ENCODE results near the gene PGPEP1.
"Not testable (repeated sequence)": the region's sequence is repeated elsewhere in the genome, so short reads cannot be mapped to it uniquely, and the experiment has no call there.

PGPEP1 gene

DNA sequence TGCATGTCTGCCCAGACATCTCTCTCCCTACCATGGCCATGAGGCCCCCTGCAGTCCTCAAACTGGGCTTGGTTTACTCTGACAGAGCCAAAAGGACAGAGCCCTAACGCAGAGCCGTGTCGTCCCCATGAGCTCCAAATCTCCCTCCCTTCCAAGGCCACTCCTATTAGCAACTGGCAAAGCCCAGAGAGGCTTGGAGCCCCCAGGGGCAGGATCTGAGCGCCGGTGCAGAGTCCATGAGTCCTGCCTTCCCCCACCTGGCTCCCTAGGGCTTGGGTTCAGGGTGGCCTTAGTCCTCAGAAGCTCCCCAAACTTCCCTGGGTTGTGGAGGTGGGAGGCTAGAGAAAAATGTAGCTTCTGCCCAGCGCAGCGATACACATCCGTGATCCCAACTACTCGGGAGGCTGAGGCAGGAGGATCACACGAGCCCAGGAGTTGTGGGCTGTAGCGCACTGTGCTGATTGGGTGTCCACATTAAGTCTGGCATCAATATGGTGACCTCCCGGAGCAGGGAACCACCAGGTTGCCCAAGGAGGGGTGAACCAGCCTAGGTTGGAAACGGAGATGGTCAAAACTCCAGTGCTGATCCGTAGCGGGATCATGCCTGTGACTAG lies 7.4 kb upstream of the PGPEP1 start:
- no peak for DNase-seq (ENCODE audit: low read depth in 2 of 2)

GRCh38 chr19:18333680-18334079 lies 6.7 kb upstream of the PGPEP1 start:
- no peak for DNase-seq (ENCODE audit: low read depth in 2 of 2)

DNA sequence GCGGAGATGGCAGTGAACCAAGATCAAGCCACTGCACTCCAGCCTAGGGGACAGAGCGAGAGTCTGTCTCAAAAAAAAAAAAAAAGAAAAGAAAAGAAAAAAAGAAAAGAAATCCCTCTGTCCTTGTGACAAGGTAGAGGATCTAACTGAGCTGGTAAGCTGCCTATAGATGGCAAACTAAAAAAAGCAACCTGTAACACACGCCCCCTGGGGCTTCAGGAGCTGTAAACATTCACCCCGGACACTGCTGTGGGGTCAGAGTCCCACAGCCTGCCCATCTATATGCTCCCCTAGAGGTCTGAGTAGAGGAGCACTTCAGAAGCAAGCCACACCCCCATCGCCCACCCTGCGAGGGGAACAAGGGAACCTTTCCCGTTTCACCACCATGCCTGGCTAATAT lies 4.3 kb upstream of the PGPEP1 start:
- DNase-seq (ENCODE audit: low read depth in 2 of 2), result no peak

DNA sequence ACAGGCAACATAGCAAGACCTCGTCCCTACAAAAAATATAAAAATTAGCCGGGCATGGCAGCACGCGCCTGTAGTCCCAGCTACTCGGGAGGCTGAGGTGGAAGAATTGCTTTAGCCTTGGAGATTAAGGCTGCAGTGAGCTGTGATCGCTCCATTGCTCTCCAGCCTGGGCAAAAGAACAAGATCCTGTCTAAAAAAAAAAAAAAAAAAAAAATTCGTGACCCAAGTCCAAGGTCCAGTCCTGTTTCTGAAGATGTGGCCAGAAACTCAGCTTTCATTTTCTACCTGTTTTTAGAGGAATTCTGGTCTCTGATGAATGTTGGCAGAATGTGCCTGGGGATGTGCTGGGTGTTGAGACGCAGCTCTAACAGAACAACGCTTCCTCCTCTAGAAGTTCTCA lies 1.9 kb upstream of the PGPEP1 start:
- DNase-seq (ENCODE audit: low read depth in 2 of 2), result no peak

DNA sequence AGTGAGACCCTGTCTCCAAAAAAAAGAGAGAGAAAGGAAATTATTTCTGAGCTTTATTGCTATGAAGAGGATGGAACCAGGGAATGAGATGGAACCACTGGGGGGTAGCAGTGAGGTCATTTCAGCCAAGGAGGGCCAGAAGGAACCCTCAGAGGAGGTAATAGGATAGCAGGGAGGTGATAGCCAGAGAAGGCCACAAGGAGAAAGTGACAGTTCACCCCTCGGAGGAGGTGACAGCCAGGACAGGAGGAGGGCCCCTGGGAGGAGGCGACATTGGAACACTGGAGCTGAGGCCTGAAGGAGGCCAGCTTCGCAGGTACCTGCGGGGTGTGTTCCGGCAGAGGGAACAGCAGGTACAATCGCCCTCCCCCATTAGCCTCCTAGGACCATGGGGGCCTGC lies 675 bp upstream of the PGPEP1 start:
- DNase-seq (ENCODE audit: low read depth in 2 of 2), result no peak

GRCh38 chr19:18340990-18341868 lies 831 bp downstream of the PGPEP1 start:
- DNase-seq (ENCODE audit: low read depth in 2 of 2), result peak; percentile 49 to 53

DNA sequence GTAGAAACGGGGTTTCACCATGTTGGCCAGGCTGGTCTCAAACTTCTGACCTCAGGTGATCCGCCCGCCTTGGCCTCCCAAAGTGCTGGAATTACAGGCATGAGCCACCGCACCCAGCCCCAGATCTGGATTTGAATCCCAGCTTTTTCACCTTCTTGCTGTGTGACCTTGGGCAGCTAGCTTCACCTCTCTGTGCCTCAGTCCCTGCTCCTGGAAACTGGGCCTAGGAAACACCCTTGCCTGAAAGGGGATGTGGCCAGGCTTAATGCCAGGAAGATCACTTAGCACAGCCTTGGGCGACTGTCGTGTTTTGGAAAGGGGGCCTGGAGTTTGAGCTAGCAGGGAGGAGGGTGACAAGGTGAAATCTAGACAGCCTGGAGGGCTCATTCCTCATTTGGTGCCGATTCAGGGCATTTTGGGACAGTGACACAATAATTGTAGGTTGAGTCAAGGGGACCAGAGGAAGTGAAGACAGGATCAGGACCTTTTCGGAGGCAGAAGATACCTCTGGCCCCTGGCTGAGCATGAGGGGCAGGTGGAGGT lies 1.8 kb downstream of the PGPEP1 start:
- no peak for DNase-seq (ENCODE audit: low read depth in 2 of 2)

- no peak for DNase-seq (ENCODE audit: low read depth in 2 of 2)
Measured at GRCh38 chr19:18344582-18344950, 4.2 kb downstream of the PGPEP1 start.

DNA sequence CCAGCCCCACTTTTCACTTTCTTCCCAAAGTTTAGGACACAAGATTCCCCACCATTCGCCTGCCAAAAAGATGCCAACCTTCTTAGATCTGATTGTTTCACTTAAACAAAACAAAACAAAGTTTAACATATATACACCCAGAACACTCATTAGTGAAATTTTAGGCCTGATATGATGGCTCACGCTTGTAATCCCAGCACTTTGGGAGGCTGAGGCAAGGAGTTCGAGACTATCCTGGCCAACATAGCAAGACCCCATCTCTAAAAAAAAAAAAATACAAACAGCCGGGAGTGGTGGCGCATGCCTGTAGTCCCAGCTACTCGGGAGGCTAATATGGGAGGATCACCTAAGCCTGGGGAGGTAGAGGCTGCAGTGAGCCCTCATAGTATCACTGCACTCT lies 4.9 kb downstream of the PGPEP1 start:
- DNase-seq (ENCODE audit: low read depth in 2 of 2), result no peak

- no peak for DNase-seq (ENCODE audit: low read depth in 2 of 2)
Measured at GRCh38 chr19:18346091-18346490, 5.7 kb downstream of the PGPEP1 start.

GRCh38 chr19:18348171-18348570 lies 7.8 kb downstream of the PGPEP1 start:
- no peak for DNase-seq (ENCODE audit: low read depth in 2 of 2)

DNA sequence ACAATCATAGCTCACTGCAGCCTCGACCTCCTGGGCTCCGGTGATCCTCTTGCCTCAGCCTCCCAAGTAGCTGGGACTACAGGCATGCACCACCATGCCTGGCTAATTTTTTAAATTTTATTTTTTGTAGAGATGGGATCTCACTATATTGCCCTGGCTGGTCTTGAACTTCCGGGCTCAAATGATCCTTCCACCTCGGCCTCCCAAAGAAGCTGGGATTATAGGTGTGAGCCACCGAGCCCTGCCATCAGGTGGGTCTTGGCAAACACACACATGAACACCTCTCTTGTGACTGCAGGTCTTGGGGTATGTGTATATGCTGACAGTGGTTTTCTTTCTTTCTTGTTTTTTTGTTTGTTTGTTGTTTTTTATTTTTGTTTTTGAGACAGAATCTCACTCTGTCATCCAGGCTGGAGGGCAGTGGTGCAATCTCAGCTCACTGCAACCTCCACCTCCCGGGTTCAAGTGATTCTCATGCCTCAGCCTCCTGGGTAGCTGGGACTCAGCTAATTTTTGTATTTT lies 8.5 kb downstream of the PGPEP1 start:
- DNase-seq (ENCODE audit: low read depth in 2 of 2), result not testable (repeated sequence)

- no peak for DNase-seq (ENCODE audit: low read depth in 2 of 2)
Measured at GRCh38 chr19:18349524-18350128, 9.2 kb downstream of the PGPEP1 start.

DNA sequence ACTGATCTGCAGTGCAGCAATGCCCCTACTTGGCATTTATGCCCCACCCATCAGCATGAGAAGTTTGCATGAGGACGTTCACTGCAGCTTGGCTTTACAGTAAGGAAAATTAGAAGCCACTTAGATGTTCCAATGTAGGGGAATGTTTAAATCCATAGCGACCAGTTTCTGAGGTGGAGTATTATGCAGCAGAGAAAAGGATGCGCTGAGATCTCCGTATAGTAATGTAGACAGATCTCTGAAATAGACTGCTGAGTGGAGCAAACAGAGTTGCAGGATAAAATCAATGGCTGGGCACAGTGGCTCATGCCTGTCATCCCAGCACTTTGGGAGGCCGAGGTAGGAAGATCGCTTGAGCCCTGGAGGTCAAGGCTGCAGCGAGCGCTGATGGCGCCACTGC lies 10.1 kb downstream of the PGPEP1 start:
- DNase-seq (ENCODE audit: low read depth in 2 of 2), result no peak

- no peak for DNase-seq (ENCODE audit: low read depth in 2 of 2)
Measured at GRCh38 chr19:18351544-18351943, 11.1 kb downstream of the PGPEP1 start.

DNA sequence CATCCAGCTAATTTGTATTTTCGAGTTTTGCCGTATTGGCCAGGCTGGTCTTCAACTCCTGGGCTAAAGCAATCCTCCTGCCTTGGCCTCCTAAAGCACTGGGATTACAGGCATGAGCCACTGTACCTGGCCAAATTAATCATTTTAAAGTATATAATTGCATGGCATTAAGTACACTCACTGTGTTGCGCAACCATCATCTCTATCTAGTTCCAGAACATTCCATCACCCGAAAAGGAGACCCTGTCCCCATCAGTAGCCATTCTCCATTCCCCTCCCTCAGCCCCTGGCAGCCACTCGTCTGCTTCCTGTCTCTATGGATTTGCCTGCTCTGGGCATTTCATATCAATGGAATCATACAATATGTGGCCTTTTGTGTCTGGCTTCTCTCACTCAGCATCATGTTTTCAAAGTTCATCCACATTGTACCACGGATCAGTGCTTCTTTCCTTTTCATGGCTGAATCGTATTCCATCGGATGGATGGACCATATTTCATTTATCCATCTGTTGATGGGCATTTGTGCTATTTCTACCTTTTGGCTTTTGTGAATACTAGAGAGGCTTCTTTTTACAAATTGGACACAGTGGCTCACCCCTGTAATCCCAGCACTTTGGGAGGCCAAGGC lies 13.1 kb downstream of the PGPEP1 start:
- no peak for DNase-seq (ENCODE audit: low read depth in 2 of 2)

GRCh38 chr19:18354743-18355142 lies 14.3 kb downstream of the PGPEP1 start:
- not testable (repeated sequence) for DNase-seq (ENCODE audit: low read depth in 2 of 2)

DNA sequence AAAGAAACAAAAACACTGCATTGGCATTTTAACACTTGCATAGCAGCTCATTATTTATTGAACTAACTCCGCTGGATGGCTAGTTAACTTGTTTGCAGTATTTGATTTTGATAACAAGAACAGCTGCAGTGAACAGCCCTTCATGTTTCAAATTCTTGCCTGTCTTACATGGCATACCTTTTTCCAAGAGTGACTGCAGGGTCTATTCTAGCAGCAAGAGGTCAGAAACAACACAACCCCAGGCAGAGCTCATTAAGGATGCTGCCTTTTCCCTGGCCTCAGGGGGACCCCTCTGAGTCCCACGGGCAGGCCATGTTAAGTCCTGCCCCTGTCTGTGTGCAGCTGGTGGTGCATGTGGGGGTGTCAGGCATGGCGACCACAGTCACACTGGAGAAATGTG lies 16.6 kb downstream of the PGPEP1 start:
- no peak for DNase-seq (ENCODE audit: low read depth in 2 of 2)

DNA sequence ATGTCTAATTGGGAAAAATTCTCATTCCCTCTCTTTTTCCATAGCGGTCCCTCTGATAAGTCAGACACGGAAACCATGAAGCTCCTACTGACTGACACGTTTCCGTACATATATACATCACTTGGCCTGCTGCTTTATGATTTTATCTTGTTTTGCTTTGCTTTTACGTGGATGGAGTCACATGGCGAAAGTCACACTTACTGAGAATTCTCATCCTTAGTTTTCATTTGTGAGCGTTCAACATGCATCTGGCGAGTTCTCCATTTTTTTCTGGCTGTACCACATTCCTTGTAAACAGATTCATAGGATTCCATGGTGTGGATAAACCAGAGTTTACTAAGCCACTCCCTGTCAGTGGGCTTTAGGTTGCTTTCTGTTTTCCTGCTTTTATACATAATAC lies 21.2 kb downstream of the PGPEP1 start:
- DNase-seq (ENCODE audit: low read depth in 2 of 2), result no peak

- no peak for DNase-seq (ENCODE audit: low read depth in 2 of 2)
Measured at GRCh38 chr19:18362934-18363542, 22.6 kb downstream of the PGPEP1 start.

DNA sequence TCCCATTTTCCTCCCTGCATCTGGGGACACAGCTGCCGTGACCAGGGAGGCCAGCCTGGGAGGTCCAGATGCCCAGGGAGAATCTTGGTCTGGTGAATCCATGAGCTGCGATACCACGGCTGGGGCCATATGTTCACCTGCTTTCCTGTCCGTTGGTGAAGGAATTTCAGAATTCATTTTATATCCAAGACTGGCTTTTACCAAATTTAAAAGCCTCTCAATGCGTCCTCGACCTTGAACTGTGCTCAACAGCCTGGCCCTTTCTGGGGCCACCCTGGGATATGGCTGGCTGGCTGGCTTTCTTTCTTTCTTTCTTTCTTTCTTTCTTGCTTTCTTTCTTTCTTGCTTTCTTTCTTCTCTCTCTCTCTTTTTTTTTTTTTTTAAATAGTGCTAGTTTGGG lies 23.4 kb downstream of the PGPEP1 start:
- DNase-seq (ENCODE audit: low read depth in 2 of 2), result no peak
